Ishikawa (cell line): ENCODE results near the gene NPLOC4.

Experiments
- CEBPB ChIP-seq: IDR thresholded peaks from 2 replicates; pipeline ENCODE4 v1.6.1; 2012
- CREB1 ChIP-seq: IDR thresholded peaks from 2 replicates; pipeline ENCODE4 v1.6.1; 2012; ENCODE audit warnings: low read depth
- EGR1 ChIP-seq: IDR thresholded peaks from 2 replicates; pipeline ENCODE4 v1.6.1; 2012
- EP300 ChIP-seq: IDR thresholded peaks from 2 replicates; pipeline ENCODE4 v1.6.1; 2012; ENCODE audit warnings: borderline replicate concordance
- FOXM1 ChIP-seq: IDR thresholded peaks from 2 replicates; pipeline ENCODE4 v1.6.1; 2012; ENCODE audit warnings: low read depth, borderline replicate concordance
- MAX ChIP-seq: IDR thresholded peaks from 2 replicates; pipeline ENCODE4 v1.6.1; 2012
- NFIC ChIP-seq: IDR thresholded peaks from 2 replicates; pipeline ENCODE4 v1.6.1; 2012
- RAD21 ChIP-seq: IDR thresholded peaks from 2 replicates; pipeline ENCODE4 v1.6.1; 2012; ENCODE audit warnings: low read depth
- REST ChIP-seq: IDR thresholded peaks from 2 replicates; pipeline ENCODE4 v1.6.1; 2012; ENCODE audit warnings: low read depth, mild to moderate bottlenecking
- TAF1 ChIP-seq: IDR thresholded peaks from 2 replicates; pipeline ENCODE4 v1.6.1; 2012; ENCODE audit warnings: low read depth, mild to moderate bottlenecking
- TCF12 ChIP-seq: IDR thresholded peaks from 2 replicates; pipeline ENCODE4 v1.6.1; 2012; ENCODE audit warnings: low read depth
- TEAD4 ChIP-seq: IDR thresholded peaks from 2 replicates; pipeline ENCODE4 v1.6.1; 2012
- YY1 ChIP-seq: IDR thresholded peaks from 2 replicates; pipeline ENCODE4 v1.6.1; 2012; ENCODE audit warnings: low read depth
- ZBTB7A ChIP-seq: IDR thresholded peaks from 2 replicates; pipeline ENCODE4 v1.6.1; 2012; ENCODE audit warnings: low read depth
- TF ChIP-seq, protein P1 (sequence below): IDR thresholded peaks from 2 replicates; pipeline ENCODE4 v1.6.1; 2012

The NPLOC4 gene

GRCh38 chr17:81683208-81683583, 46.3 kb upstream of the NPLOC4 start:
- TF ChIP-seq EGR1 (peak; percentile 67; the same call in 1 of the 2 replicates), CREB1 (no peak)

- TF ChIP-seq CREB1, result no peak
- no peak for TF ChIP-seq TEAD4
- no peak for TF ChIP-seq CEBPB
- TF ChIP-seq ZBTB7A, result no peak
- no peak for TF ChIP-seq FOXM1
- TF ChIP-seq, protein P1, sequence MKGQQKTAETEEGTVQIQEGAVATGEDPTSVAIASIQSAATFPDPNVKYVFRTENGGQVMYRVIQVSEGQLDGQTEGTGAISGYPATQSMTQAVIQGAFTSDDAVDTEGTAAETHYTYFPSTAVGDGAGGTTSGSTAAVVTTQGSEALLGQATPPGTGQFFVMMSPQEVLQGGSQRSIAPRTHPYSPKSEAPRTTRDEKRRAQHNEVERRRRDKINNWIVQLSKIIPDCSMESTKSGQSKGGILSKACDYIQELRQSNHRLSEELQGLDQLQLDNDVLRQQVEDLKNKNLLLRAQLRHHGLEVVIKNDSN, result no peak
- TF ChIP-seq YY1, result no peak
- no peak for TF ChIP-seq TAF1
- TF ChIP-seq NFIC, result no peak
- no peak for TF ChIP-seq REST
Observed at GRCh38 chr17:81682565-81683207, 45.8 kb upstream of the NPLOC4 start.

- TF ChIP-seq MAX (no peak), NFIC (peak; percentile 97), CEBPB (no peak), REST (no peak), CREB1 (no peak), TCF12 (peak; percentile 91), ZBTB7A (no peak), EGR1 (no peak), TEAD4 (no peak), TAF1 (no peak), FOXM1 (no peak), EP300 (peak; percentile 54), RAD21 (no peak), YY1 (no peak)
- TF ChIP-seq, protein P1, result no peak; the same call in 1 of the 2 replicates
Observed at GRCh38 chr17:81681672-81682071, 44.8 kb upstream of the NPLOC4 start.

DNA sequence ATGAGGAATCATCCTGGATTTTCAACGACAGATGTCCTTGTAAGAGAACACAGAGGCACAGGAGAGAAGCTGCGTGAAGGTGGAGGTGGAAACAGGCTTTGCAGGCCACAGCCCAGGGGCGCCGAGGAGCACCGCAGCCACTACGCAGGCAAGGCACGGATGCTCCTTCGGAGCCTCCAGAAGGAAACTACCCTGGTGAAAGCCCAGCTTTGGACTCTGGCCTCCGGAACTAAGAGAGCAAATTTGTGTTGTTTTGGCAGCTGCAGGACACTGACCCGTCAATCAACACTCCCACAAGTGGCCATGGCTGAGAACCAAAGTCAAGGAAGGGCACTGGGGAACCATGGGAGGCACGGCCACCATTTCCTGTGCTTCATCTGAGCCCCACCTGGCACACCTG, 43.2 kb upstream of the NPLOC4 start:
- TF ChIP-seq MAX, result no peak
- no peak for TF ChIP-seq TEAD4
- no peak for TF ChIP-seq CEBPB
- TF ChIP-seq TAF1, result no peak
- no peak for TF ChIP-seq FOXM1

DNA sequence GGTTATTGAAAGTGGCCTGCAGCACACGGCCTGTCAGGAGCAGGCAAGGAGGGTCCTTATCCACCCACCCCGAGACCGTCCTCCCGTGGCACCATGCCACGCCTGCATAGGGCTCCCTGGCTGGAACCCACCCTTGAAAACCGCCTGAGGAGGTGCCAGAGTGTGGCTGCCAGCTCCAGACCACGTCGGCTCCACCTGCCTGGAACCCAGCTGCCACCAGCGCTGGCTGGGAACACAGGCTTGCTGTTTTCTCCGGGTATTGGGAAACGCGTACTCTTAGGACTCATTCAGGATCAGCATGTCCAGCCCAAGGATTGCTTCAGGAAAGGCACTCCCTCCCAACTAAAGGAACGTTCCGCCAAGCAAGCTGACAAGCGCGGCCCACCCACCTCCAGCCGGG, 40.0 kb upstream of the NPLOC4 start:
- TF ChIP-seq FOXM1, result no peak
- no peak for TF ChIP-seq MAX
- TF ChIP-seq TAF1, result no peak
- no peak for TF ChIP-seq TEAD4
- TF ChIP-seq REST, result no peak
- no peak for TF ChIP-seq EGR1
- no peak for TF ChIP-seq EP300
- no peak for TF ChIP-seq RAD21
- no peak for TF ChIP-seq CREB1
- TF ChIP-seq ZBTB7A, result no peak
- no peak for TF ChIP-seq NFIC
- TF ChIP-seq TCF12, result no peak
- TF ChIP-seq, protein P1, result no peak
- TF ChIP-seq CEBPB, result no peak
- TF ChIP-seq YY1, result no peak
